GM23338 (cell line): Measurements from ENCODE around the gene EMILIN2. TPM values are rescaled to one million over a fixed set of nuclear protein-coding genes. Genes with fewer than 3 reads are reported as not detected.

Source experiments
- ATAC-seq: fragments of 200-7000 bp; cut with Tn5 transposase; 3 replicates; pipeline ENCODE4 v1.9.1; 2020
- DNase-seq: peaks from one replicate; pipeline ENCODE4 v3.0.0-alpha.2; 2015; ENCODE audit warnings: low spot score
- H2AFZ ChIP-seq: fragments of 200-600 bp; sonication (generic); 2 replicates; pipeline ENCODE4 v1.8.0; 2016; ENCODE audit warnings: antibody characterized with exemption, mild to moderate bottlenecking, moderate library complexity
- H3F3A ChIP-seq: fragments of 200-600 bp; sonication (generic); replicated peaks from 2 replicates; pipeline ENCODE4 v1.8.0; 2017; ENCODE audit warnings: antibody characterized with exemption, mixed run types, low read depth
- H3K27ac ChIP-seq: fragments of 200-600 bp; sonication (generic); 2 replicates; pipeline ENCODE4 v1.6.1; 2016; ENCODE audit warnings: low read depth
- H3K27me3 ChIP-seq: fragments of 200-600 bp; sonication (generic); 2 replicates; pipeline ENCODE4 v1.8.0; 2016; ENCODE audit warnings: mild to moderate bottlenecking, mixed run types, moderate library complexity; ENCODE audit not compliant: insufficient read depth
- H3K36me3 ChIP-seq: fragments of 200-600 bp; sonication (generic); 2 replicates; pipeline ENCODE4 v1.8.0; 2016; ENCODE audit warnings: mild to moderate bottlenecking; ENCODE audit not compliant: insufficient read depth
- H3K4me1 ChIP-seq: fragments of 200-600 bp; sonication (generic); 2 replicates; pipeline ENCODE4 v1.8.0; 2016; ENCODE audit warnings: mild to moderate bottlenecking, moderate library complexity; ENCODE audit not compliant: insufficient read depth
- H3K4me2 ChIP-seq: fragments of 200-600 bp; sonication (generic); 2 replicates; pipeline ENCODE4 v1.7.1; 2017; ENCODE audit warnings: mixed run types
- H3K4me3 ChIP-seq: fragments of 200-600 bp; sonication (generic); 2 replicates; pipeline ENCODE4 v1.6.1; 2016; ENCODE audit warnings: mixed run types
- H3K79me2 ChIP-seq: fragments of 200-600 bp; sonication (generic); replicated peaks from 2 replicates; pipeline ENCODE4 v1.8.0; 2017; ENCODE audit warnings: mild to moderate bottlenecking; ENCODE audit not compliant: insufficient read depth
- H3K9me2 ChIP-seq: fragments of 200-600 bp; sonication (generic); 2 replicates; pipeline ENCODE4 v1.8.0; 2017; ENCODE audit not compliant: insufficient read depth
- H4K20me1 ChIP-seq: fragments of 200-600 bp; sonication (generic); replicated peaks from 2 replicates; pipeline ENCODE4 v1.8.0; 2017; ENCODE audit warnings: mild to moderate bottlenecking; ENCODE audit not compliant: insufficient read depth
- H3K27ac Mint-ChIP-seq: 2 replicates; pipeline ENCODE4 v1.8.0; 2020; ENCODE audit warnings: inconsistent platforms, mild to moderate bottlenecking, moderate library complexity, mixed read lengths
- H3K27me3 Mint-ChIP-seq: 3 replicates; pipeline ENCODE4 v1.8.0; 2022; ENCODE audit warnings: low read depth, mild to moderate bottlenecking, moderate library complexity, mixed read lengths, inconsistent platforms; ENCODE audit not compliant: insufficient read depth, poor library complexity
- H3K36me3 Mint-ChIP-seq: 3 replicates; pipeline ENCODE4 v1.8.0; 2021; ENCODE audit warnings: low read depth, mild to moderate bottlenecking, inconsistent platforms, moderate library complexity, mixed read lengths
- H3K4me1 Mint-ChIP-seq: 3 replicates; pipeline ENCODE4 v1.8.0; 2020; ENCODE audit warnings: mild to moderate bottlenecking, inconsistent platforms, mixed read lengths
- H3K4me3 Mint-ChIP-seq: 3 replicates; pipeline ENCODE4 v1.8.0; 2021; ENCODE audit warnings: moderate library complexity, mild to moderate bottlenecking, inconsistent platforms, mixed read lengths
- H3K9me3 Mint-ChIP-seq: 3 replicates; pipeline ENCODE4 v1.8.0; 2020; ENCODE audit warnings: moderate library complexity, mild to moderate bottlenecking, inconsistent platforms, mixed read lengths
- CREB1 ChIP-seq: fragments of 250-450 bp; sonication (Bioruptor Pico); IDR thresholded peaks from 2 replicates; pipeline ENCODE4 v1.5.0; 2020; ENCODE audit warnings: low read depth, mild to moderate bottlenecking, moderate library complexity
- EZH2 ChIP-seq: fragments of 200-600 bp; sonication (generic); IDR thresholded peaks from one replicate; pipeline ENCODE4 v1.8.0; 2017; ENCODE audit warnings: antibody characterized with exemption, mild to moderate bottlenecking, low read depth; ENCODE audit not compliant: unreplicated experiment
- ZNF114 ChIP-seq: fragments of 250-450 bp; sonication (Bioruptor Pico); IDR thresholded peaks from 2 replicates; pipeline ENCODE4 v1.5.0; 2020; ENCODE audit warnings: mild to moderate bottlenecking, moderate library complexity
- ZNF331 ChIP-seq: fragments of 250-450 bp; sonication (Bioruptor Pico); IDR thresholded peaks from 2 replicates; pipeline ENCODE4 v1.5.0; 2020; ENCODE audit warnings: low read depth, mild to moderate bottlenecking, moderate library complexity
- ZNF462 ChIP-seq: fragments of 250-450 bp; sonication (Bioruptor Pico); IDR thresholded peaks from 2 replicates; pipeline ENCODE4 v1.5.0; 2020; ENCODE audit warnings: mild to moderate bottlenecking, moderate library complexity
- polyA plus RNA-seq: library from polyadenylated mRNA; unstranded; fragments of >200 nt; fragmentation: Nextera tagmentation; extraction: Ambion mirVana; gene quantifications from 2 replicates; pipeline ENCODE4 v1.2.1, GENCODE V29; 2016
- total RNA-seq: library from RNA; depleted of rRNA; stranded (reverse); fragments of >200 nt; shearing (Covaris generic); gene quantifications from 2 replicates; pipeline ENCODE4 v1.2.3, GENCODE V29; 2014
- TF ChIP-seq, protein P1 (sequence below): IDR thresholded peaks from one replicate; pipeline ENCODE4 v1.6.1; 2018; ENCODE audit warnings: antibody characterized with exemption; ENCODE audit not compliant: unreplicated experiment

Gene EMILIN2
- total and polyA plus RNA-seq, 2 experiments from 2014 or later = 3.0 to 11.6 TPM

- Histone ChIP-seq H3K4me1 (no peaks in the 10 kb centered on the region), H3K27me3 (no peaks in the 10 kb centered on the region), H4K20me1 (no peaks in the 10 kb centered on the region), H3K36me3 (no peaks in the 10 kb centered on the region), H3K4me2 (no peak overlapping the region), H3F3A (no peaks in the 10 kb centered on the region), H2AFZ (no peak overlapping the region), H3K9me2 (no peaks in the 10 kb centered on the region), H3K27ac (no peak overlapping the region), H3K4me3 (no peak overlapping the region), H3K79me2 (no peaks in the 10 kb centered on the region; the same call in 1 of the 2 replicates)
- H3K4me3 Mint-ChIP-seq = no peak overlapping the region
- H3K27me3 Mint-ChIP-seq = no peaks in the 10 kb centered on the region
- peaks cover 39% of the 10 kb centered on the region for H3K36me3 Mint-ChIP-seq
- TF ChIP-seq ZNF462 (CRISPR knock-in tag) (no peak), ZNF331 (CRISPR knock-in tag) (no peak), ZNF114 (CRISPR knock-in tag) (no peak)
- ATAC-seq = no peak
- no peak for DNase-seq
- no peaks in the 10 kb centered on the region for H3K9me3 Mint-ChIP-seq
- H3K4me1 Mint-ChIP-seq = no peaks in the 10 kb centered on the region; the same call in 2 of the 3 replicates
- no peak overlapping the region for H3K27ac Mint-ChIP-seq
Observed at GRCh38 chr18:2956056-2956455, 109.2 kb downstream of the EMILIN2 start.

- peaks cover 20% of the 10 kb centered on the region; the same call in 2 of the 3 replicates for H3K36me3 Mint-ChIP-seq
- peaks cover 8% of the 10 kb centered on the region; the same call in 2 of the 3 replicates for H3K4me1 Mint-ChIP-seq
- Histone ChIP-seq H3K4me2 (no peak overlapping the region), H3F3A (no peaks in the 10 kb centered on the region), H3K9me2 (no peaks in the 10 kb centered on the region), H2AFZ (no peak overlapping the region), H3K27me3 (no peaks in the 10 kb centered on the region), H4K20me1 (no peaks in the 10 kb centered on the region), H3K27ac (no peak overlapping the region), H3K79me2 (no peaks in the 10 kb centered on the region; the same call in 1 of the 2 replicates), H3K36me3 (no peaks in the 10 kb centered on the region), H3K4me3 (no peak overlapping the region), H3K4me1 (no peaks in the 10 kb centered on the region)
- H3K27me3 Mint-ChIP-seq = no peaks in the 10 kb centered on the region
- no peak overlapping the region for H3K27ac Mint-ChIP-seq
- ATAC-seq (no peak), DNase-seq (no peak)
- H3K9me3 Mint-ChIP-seq = no peaks in the 10 kb centered on the region
- H3K4me3 Mint-ChIP-seq = no peak overlapping the region
- TF ChIP-seq, protein P1, sequence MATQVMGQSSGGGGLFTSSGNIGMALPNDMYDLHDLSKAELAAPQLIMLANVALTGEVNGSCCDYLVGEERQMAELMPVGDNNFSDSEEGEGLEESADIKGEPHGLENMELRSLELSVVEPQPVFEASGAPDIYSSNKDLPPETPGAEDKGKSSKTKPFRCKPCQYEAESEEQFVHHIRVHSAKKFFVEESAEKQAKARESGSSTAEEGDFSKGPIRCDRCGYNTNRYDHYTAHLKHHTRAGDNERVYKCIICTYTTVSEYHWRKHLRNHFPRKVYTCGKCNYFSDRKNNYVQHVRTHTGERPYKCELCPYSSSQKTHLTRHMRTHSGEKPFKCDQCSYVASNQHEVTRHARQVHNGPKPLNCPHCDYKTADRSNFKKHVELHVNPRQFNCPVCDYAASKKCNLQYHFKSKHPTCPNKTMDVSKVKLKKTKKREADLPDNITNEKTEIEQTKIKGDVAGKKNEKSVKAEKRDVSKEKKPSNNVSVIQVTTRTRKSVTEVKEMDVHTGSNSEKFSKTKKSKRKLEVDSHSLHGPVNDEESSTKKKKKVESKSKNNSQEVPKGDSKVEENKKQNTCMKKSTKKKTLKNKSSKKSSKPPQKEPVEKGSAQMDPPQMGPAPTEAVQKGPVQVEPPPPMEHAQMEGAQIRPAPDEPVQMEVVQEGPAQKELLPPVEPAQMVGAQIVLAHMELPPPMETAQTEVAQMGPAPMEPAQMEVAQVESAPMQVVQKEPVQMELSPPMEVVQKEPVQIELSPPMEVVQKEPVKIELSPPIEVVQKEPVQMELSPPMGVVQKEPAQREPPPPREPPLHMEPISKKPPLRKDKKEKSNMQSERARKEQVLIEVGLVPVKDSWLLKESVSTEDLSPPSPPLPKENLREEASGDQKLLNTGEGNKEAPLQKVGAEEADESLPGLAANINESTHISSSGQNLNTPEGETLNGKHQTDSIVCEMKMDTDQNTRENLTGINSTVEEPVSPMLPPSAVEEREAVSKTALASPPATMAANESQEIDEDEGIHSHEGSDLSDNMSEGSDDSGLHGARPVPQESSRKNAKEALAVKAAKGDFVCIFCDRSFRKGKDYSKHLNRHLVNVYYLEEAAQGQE = no peak
- TF ChIP-seq ZNF331 (CRISPR knock-in tag) = no peak
- TF ChIP-seq EZH2 = no peak
- no peak for TF ChIP-seq CREB1
- TF ChIP-seq ZNF114 (CRISPR knock-in tag) = no peak
Observed at GRCh38 chr18:2958819-2959298, 112.1 kb downstream of the EMILIN2 start.
